Measurements from ENCODE around the gene GPR63.

- TF ChIP-seq POLR2A (IDR thresholded peaks at IDR 0.05; ENCODE audit: low read length) (no peak), GATA1 (IDR thresholded peaks at IDR 0.05; ENCODE audit: low read depth, low read length) (no peak)
Measured at GRCh38 chr6:96865055-96865405, 27.8 kb upstream of the GPR63 start.
